K562 (cell line): Measurements from ENCODE around the gene DYNLT2. TPM values are rescaled to one million over a fixed set of nuclear protein-coding genes. Genes with fewer than 3 reads are reported as not detected.

Experiments
- CCNT2 ChIP-seq: IDR thresholded peaks from 2 replicates; pipeline ENCODE4 v1.6.1; 2011; ENCODE audit warnings: borderline replicate concordance, low read depth, mild to moderate bottlenecking, moderate library complexity, mixed read lengths, low read length; ENCODE audit not compliant: insufficient read length; ENCODE audit errors: extremely low read depth
- DPF2 ChIP-seq: fragments of 450-650 bp; IDR thresholded peaks from 2 replicates; pipeline ENCODE4 v1.6.1; 2016
- FOSL1 ChIP-seq: fragments of 200-800 bp; sonication (Bioruptor generic); conservative IDR thresholded peaks from 2 replicates; pipeline ENCODE4 v1.6.1; 2016; ENCODE audit warnings: missing genetic modification characterization, missing compliant biosample characterization
- GABPB2 ChIP-seq: fragments of 250-450 bp; sonication (Bioruptor Pico); conservative IDR thresholded peaks from 2 replicates; pipeline ENCODE4 v1.5.1; 2021; ENCODE audit warnings: mild to moderate bottlenecking
- HDAC3 ChIP-seq: fragments of 450-650 bp; IDR thresholded peaks from 2 replicates; pipeline ENCODE4 v1.6.1; 2018; ENCODE audit warnings: borderline replicate concordance, mild to moderate bottlenecking, moderate library complexity; ENCODE audit not compliant: partially characterized antibody
- HNRNPLL ChIP-seq: fragments of 200-400 bp; formaldehyde crosslinking; IDR thresholded peaks from 2 replicates; pipeline ENCODE4 v1.6.1; 2017; ENCODE audit warnings: low read length, low read depth, mild to moderate bottlenecking; ENCODE audit not compliant: poor library complexity, severe bottlenecking
- IFI16 ChIP-seq: fragments of 250-450 bp; sonication (Bioruptor Pico); IDR thresholded peaks from 2 replicates; pipeline ENCODE4 v2.1.2; 2022; ENCODE audit warnings: mild to moderate bottlenecking, inconsistent platforms
- JUN ChIP-seq, 2 experiments: sonication (generic) in 1 of 2; formaldehyde crosslinking in 1 of 2; IDR thresholded peaks; 2 replicates each; pipeline versions ENCODE4 v1.6.1 to v1.8.0; 2012 to 2022; ENCODE audit warnings: borderline replicate concordance in 2 of 2, mild to moderate bottlenecking in 2 of 2, improper control_type of control experiment in 1 of 2, low read depth in 1 of 2, low read length in 1 of 2, missing genetic modification reagents in 1 of 2
- MECOM ChIP-seq: fragments of 250-450 bp; sonication (Bioruptor Pico); IDR thresholded peaks from 2 replicates; pipeline ENCODE4 v1.8.0; 2022; ENCODE audit warnings: inconsistent platforms
- MTA3 ChIP-seq: fragments of 450-650 bp; formaldehyde crosslinking; IDR thresholded peaks from 2 replicates; pipeline ENCODE4 v1.6.1; 2017; ENCODE audit warnings: mild to moderate bottlenecking, borderline replicate concordance
- NCOR1 ChIP-seq: fragments of 450-650 bp; IDR thresholded peaks from 2 replicates; pipeline ENCODE4 v1.6.1; 2016; ENCODE audit warnings: mild to moderate bottlenecking, moderate library complexity
- NFXL1 ChIP-seq: fragments of 450-650 bp; formaldehyde crosslinking; IDR thresholded peaks from 2 replicates; pipeline ENCODE4 v1.4.0; 2021; ENCODE audit warnings: mild to moderate bottlenecking
- SLC30A9 ChIP-seq: fragments of 250-450 bp; sonication (Bioruptor Pico); IDR thresholded peaks from 2 replicates; pipeline ENCODE4 v1.8.0; 2022; ENCODE audit warnings: mild to moderate bottlenecking, moderate library complexity
- SREBF1 ChIP-seq: fragments of 150-350 bp; IDR thresholded peaks from 2 replicates; pipeline ENCODE4 v1.6.1; 2014; ENCODE audit warnings: antibody characterized with exemption, low read depth, low read length, borderline replicate concordance
- SRF ChIP-seq, 2 experiments: fragments of 250-450, 450-650 bp in 1 of 2; sonication (Bioruptor Pico) in 1 of 2; sonication (generic) in 1 of 2; formaldehyde crosslinking; IDR thresholded peaks; 2 replicates each; pipeline versions ENCODE4 v1.5.0 to v1.5.1; 2020 to 2022; ENCODE audit warnings: mild to moderate bottlenecking in 1 of 2, missing genetic modification reagents in 1 of 2
- TCF7 ChIP-seq: sonication (generic); IDR thresholded peaks from 2 replicates; pipeline ENCODE4 v1.6.1; 2016; ENCODE audit warnings: antibody characterized with exemption, borderline replicate concordance
- YY1 ChIP-seq, 3 experiments: IDR thresholded peaks; 2 replicates each; pipeline ENCODE4 v1.6.1; 2011; ENCODE audit warnings: low read length in 2 of 3, mild to moderate bottlenecking in 2 of 3, moderate library complexity in 2 of 3, borderline replicate concordance in 1 of 3, control low read depth in 1 of 3, low read depth in 1 of 3; ENCODE audit not compliant: insufficient read depth in 3 of 3, insufficient replicate concordance in 2 of 3, control insufficient read depth in 1 of 3, insufficient read length in 1 of 3; ENCODE audit errors: extremely low read depth in 1 of 3
- ZNF12 ChIP-seq: sonication (generic); formaldehyde crosslinking; IDR thresholded peaks from 2 replicates; pipeline ENCODE4 v1.4.0; 2020; ENCODE audit warnings: mild to moderate bottlenecking, missing genetic modification reagents
- ZNF408 ChIP-seq: fragments of 250-450 bp; sonication (Bioruptor Pico); IDR thresholded peaks from 2 replicates; pipeline ENCODE4 v1.4.0; 2020; ENCODE audit warnings: low read depth, mild to moderate bottlenecking, moderate library complexity
- ZNF696 ChIP-seq: fragments of 250-450 bp; sonication (Bioruptor Pico); conservative IDR thresholded peaks from 2 replicates; pipeline ENCODE4 v1.4.0; 2020; ENCODE audit warnings: mild to moderate bottlenecking, moderate library complexity
- polyA plus RNA-seq, 8 experiments: library from polyadenylated mRNA; depleted of rRNA in 4 of 8; stranded (reverse) in 5 of 8; unstranded in 3 of 8; fragments of >200 nt; fragmentation: Nextera tagmentation in 2 of 8; fragmentation: Illumina TruSeq in 1 of 8; extraction: Ambion mirVana in 2 of 8; extraction: Trizol in 1 of 8; gene quantifications; 2 replicates each; pipeline versions ENCODE4 v1.2.1 to v1.2.3, GENCODE V29; 2011 to 2014; ENCODE audit warnings: inconsistent platforms in 1 of 8, missing spikeins in 1 of 8
- total RNA-seq, 7 experiments: library from RNA; depleted of rRNA in 6 of 7; stranded (reverse); fragments of >200 nt in 6 of 7; fragmentation: Illumina TruSeq in 2 of 7; extraction: Trizol in 2 of 7; gene quantifications; 2 replicates each; pipeline versions ENCODE4 v1.2.1 to v1.2.3, GENCODE V29; 2011 to 2021; ENCODE audit warnings: low replicate concordance in 1 of 7
- TF ChIP-seq, protein P1 (sequence below), 2 experiments: IDR thresholded peaks; 2 replicates each; pipeline ENCODE4 v1.6.1; 2011; ENCODE audit warnings: borderline replicate concordance in 1 of 2, control low read depth in 1 of 2, low read depth in 1 of 2, low read length in 1 of 2, mild to moderate bottlenecking in 1 of 2, mixed read lengths in 1 of 2, moderate library complexity in 1 of 2; ENCODE audit not compliant: insufficient read depth in 1 of 2, insufficient read length in 1 of 2, poor library complexity in 1 of 2, severe bottlenecking in 1 of 2; ENCODE audit errors: extremely low read depth in 1 of 2
- TF ChIP-seq, protein P2 (sequence below): fragments of 250-450 bp; sonication (Bioruptor Pico); IDR thresholded peaks from 2 replicates; pipeline ENCODE4 v1.5.0; 2021; ENCODE audit warnings: mild to moderate bottlenecking, moderate library complexity

DYNLT2 gene
- total and polyA plus RNA-seq, 9 of the 15 experiments (the other 6 are each of a cell fraction or from before 2014, with no cell fraction given), result 2.0 to 12.8 (median 6.3) TPM

DNA sequence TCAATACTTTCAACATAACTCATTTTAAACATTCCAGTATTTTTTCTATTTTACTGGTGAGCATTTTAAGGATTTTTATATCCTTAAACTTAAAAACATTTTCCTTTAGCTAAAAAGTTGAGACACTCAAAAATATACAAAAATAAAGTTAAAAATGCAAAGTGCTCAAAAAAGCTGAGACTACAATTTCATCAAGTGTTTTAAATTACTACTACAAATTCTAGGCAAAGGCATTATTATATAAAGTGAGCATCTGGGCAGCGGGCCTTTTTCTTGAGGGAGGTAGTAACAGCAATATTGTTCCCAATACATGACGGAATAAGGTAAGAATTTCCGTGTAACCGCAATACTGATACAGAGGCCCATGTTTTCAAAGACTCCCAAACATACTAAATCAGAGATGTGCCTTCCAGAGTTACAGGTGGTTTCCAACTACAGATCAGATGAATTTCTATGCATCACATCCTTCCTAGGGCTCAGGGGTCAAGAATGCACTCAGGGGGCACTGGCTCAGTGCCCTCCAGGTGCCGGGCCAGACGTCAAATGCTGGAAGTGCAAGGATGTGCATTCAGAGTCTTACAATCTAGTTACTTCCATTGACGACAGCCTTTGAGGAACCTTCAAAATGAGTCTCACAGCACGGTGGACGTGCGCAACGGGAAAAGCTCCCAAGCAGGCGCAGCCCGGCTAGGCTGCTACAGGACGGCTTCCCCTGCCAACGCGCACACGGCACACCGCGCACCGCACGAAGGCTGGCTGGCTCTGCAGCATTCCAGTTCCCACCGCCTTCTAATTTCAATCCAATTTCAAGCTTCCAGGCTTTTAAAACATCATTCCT is 28.8 kb downstream of the DYNLT2 start (continued):
- TF ChIP-seq, protein P1, sequence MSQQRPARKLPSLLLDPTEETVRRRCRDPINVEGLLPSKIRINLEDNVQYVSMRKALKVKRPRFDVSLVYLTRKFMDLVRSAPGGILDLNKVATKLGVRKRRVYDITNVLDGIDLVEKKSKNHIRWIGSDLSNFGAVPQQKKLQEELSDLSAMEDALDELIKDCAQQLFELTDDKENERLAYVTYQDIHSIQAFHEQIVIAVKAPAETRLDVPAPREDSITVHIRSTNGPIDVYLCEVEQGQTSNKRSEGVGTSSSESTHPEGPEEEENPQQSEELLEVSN (IDR thresholded peaks at IDR 0.05; ENCODE audit: borderline replicate concordance in 1 of 2, extremely low read depth in 1 of 2, insufficient read depth in 1 of 2, insufficient read length in 1 of 2, low read depth in 1 of 2, low read length in 1 of 2, poor library complexity in 1 of 2, severe bottlenecking in 1 of 2), result peak; percentile 43 to 76
- TF ChIP-seq MTA3 (no peak), NCOR1 (no peak), SREBF1 (no peak), JUN (IDR thresholded peaks at IDR 0.05; ENCODE audit: borderline replicate concordance, low read depth, low read length) (0 out of 2 replicates have a peak, but pooled peaks have one; percentile 7), JUN (CRISPR knock-in tag; IDR thresholded peaks at IDR 0.05; ENCODE audit: borderline replicate concordance) (no peak), YY1 (IDR thresholded peaks at IDR 0.05; ENCODE audit: borderline replicate concordance in 1 of 3, control insufficient read depth in 1 of 3, extremely low read depth in 1 of 3, insufficient read depth in 3 of 3, insufficient read length in 1 of 3, insufficient replicate concordance in 2 of 3, low read depth in 1 of 3, low read length in 2 of 3) (peak in 1 of 3 experiments; percentile 13), FOSL1 (tag) (peak; percentile 66), SRF (CRISPR knock-in tag; IDR thresholded peaks at IDR 0.05) (no peak), HDAC3 (peak; percentile 37), CCNT2 (peak; percentile 25), ZNF12 (CRISPR knock-in tag) (no peak), SLC30A9 (CRISPR knock-in tag) (no peak), TCF7 (no peak), NFXL1 (no peak), MECOM (CRISPR knock-in tag) (no peak), ZNF408 (CRISPR knock-in tag) (no peak), GABPB2 (no peak), IFI16 (CRISPR knock-in tag) (no peak), DPF2 (peak; percentile 67), HNRNPLL (peak; percentile 68), ZNF696 (CRISPR knock-in tag) (no peak)
- TF ChIP-seq, protein P2, sequence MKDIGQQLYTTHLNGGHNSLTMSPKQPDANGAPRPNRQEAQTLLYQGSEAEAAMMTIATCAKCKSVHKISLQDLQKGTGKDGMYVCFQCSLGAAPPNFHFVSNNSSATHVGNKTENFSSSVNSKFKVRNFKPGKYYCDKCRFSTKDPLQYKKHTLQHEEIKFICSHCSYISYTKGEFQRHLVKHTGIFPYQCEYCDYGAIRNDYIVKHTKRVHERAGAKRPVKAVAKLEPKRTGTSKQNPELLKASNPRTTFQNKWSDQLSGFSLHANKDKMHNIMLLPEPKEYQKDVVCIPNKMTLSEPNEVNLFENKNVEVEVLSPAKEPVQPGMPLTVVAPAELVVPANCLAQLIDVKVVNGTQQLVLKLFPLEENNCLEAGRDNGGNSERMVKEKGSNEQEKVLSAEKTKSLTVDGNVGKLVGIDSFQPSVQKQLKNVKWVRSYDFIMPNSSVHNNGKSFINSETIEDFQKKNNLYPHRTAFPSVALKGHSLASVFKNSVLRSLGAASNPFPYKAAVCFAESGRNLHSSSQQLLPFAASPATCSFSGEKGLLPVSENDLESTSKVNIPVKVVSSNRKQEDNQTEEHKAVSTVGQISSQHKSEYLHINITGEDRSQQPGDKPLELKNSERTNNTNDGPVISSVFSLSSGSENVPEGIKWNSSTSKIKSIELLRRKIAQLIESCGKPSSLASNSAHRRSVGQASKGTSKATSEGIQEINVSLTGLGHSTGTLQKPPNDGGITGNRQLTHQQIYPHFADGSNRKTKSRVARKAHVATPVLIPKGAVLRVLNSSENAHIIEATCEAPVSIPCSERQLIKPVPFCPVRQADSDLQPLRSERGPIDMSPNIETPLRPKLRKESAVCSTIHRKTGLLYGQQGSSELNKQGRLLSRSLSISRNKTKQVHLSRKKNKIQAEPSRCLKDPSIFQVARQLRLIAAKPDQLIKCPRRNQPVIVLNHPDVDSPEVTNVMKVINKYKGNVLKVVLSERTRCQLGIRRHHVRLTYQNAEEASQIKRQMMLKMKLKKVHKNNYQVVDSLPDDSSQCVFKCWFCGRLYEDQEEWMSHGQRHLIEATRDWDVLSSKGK, result no peak
